Skin of body (tissue), 2 donors: Measurements from ENCODE around the gene IFT20. TPM values are rescaled to one million over a fixed set of nuclear protein-coding genes. Genes with fewer than 3 reads are reported as not detected.
A peak's percentile ranks its signal among the peaks of the same experiment; 100 is the strongest.

Source experiments
- DNase-seq: peaks from one replicate; lab custom pipeline; 2025; lab: John Stamatoyannopoulos, UW
- total RNA-seq: library from RNA; depleted of rRNA; stranded (reverse); fragments of >200 nt; gene quantifications from one replicate; pipeline ENCODE4 v1.2.3, GENCODE V29; 2014

Gene IFT20
- total RNA-seq, 1 donor from 2014 or later, result 41.8 TPM

- peak; percentile 67 for DNase-seq
Measured at GRCh38 chr17:28335959-28336871, 943 bp upstream of the IFT20 start.

GRCh38 chr17:28334666-28335200 lies 539 bp downstream of the IFT20 start:
- DNase-seq, result no peak

GRCh38 chr17:28334171-28334570 lies 1.1 kb downstream of the IFT20 start:
- no peak for DNase-seq

GRCh38 chr17:28333083-28333746 lies 2.1 kb downstream of the IFT20 start:
- no peak for DNase-seq

- DNase-seq, result no peak
Measured at GRCh38 chr17:28331891-28332420, 3.3 kb downstream of the IFT20 start.

- DNase-seq, result no peak
Measured at GRCh38 chr17:28330671-28331070, 4.6 kb downstream of the IFT20 start.

- DNase-seq, result no peak
Measured at GRCh38 chr17:28328325-28328724, 6.9 kb downstream of the IFT20 start.

- DNase-seq, result no peak
Measured at GRCh38 chr17:28327709-28328108, 7.6 kb downstream of the IFT20 start.

- no peak for DNase-seq
Measured at GRCh38 chr17:28327031-28327607, 8.2 kb downstream of the IFT20 start.

GRCh38 chr17:28326114-28326513 lies 9.2 kb downstream of the IFT20 start:
- no peak for DNase-seq

- DNase-seq, result no peak
Measured at GRCh38 chr17:28325211-28325610, 10.1 kb downstream of the IFT20 start.

GRCh38 chr17:28324781-28325180 lies 10.5 kb downstream of the IFT20 start:
- DNase-seq, result no peak

- DNase-seq, result no peak
Measured at GRCh38 chr17:28324267-28324745, 11.0 kb downstream of the IFT20 start.

GRCh38 chr17:28320215-28321061 lies 14.8 kb downstream of the IFT20 start:
- DNase-seq, result no peak

GRCh38 chr17:28319598-28319935 lies 15.7 kb downstream of the IFT20 start:
- no peak for DNase-seq

- DNase-seq, result peak; percentile 95
Measured at GRCh38 chr17:28318759-28319597, 16.3 kb downstream of the IFT20 start, which contains the start of gene TMEM97. TSS of gene TMEM97 (plus strand) at chr17:28319200. CDS start at chr17:28319240, 40 bp downstream.

GRCh38 chr17:28317966-28318758 lies 17.1 kb downstream of the IFT20 start:
- no peak for DNase-seq

GRCh38 chr17:28317099-28317965 lies 17.9 kb downstream of the IFT20 start:
- no peak for DNase-seq
